OCI-LY1 (cell line): ENCODE results near the gene KCNIP4.

Source experiments
- H2AFZ ChIP-seq: fragments of 200-600 bp; sonication (generic), shearing (Covaris generic); 2 replicates; pipeline ENCODE4 v1.6.0; 2014; ENCODE audit warnings: antibody characterized with exemption, mild to moderate bottlenecking, low read length
- H3F3A ChIP-seq: fragments of 200-600 bp; sonication (generic), shearing (Covaris generic); 2 replicates; pipeline ENCODE4 v1.6.0; 2014; ENCODE audit warnings: mild to moderate bottlenecking, antibody characterized with exemption, low read length, moderate library complexity; ENCODE audit not compliant: insufficient read depth
- H3K27ac ChIP-seq: fragments of 200-600 bp; sonication (generic); 2 replicates; pipeline ENCODE4 v1.5.1; 2014; ENCODE audit warnings: low read length, mixed run types, mild to moderate bottlenecking, low read depth; ENCODE audit not compliant: poor library complexity, severe bottlenecking
- H3K27me3 ChIP-seq: fragments of 200-600 bp; sonication (generic); 2 replicates; pipeline ENCODE4 v1.6.0; 2014; ENCODE audit warnings: antibody characterized with exemption, mild to moderate bottlenecking, low read length, moderate library complexity; ENCODE audit not compliant: insufficient read depth
- H3K36me3 ChIP-seq: fragments of 200-600 bp; sonication (generic); 2 replicates; pipeline ENCODE4 v1.6.1; 2014; ENCODE audit warnings: mild to moderate bottlenecking, antibody characterized with exemption, low read length, moderate library complexity, mixed read lengths; ENCODE audit not compliant: insufficient read depth
- H3K4me1 ChIP-seq: fragments of 200-600 bp; sonication (generic); 2 replicates; pipeline ENCODE4 v1.5.1; 2014; ENCODE audit warnings: mild to moderate bottlenecking, low read length, moderate library complexity; ENCODE audit not compliant: insufficient read depth, severe bottlenecking
- H3K4me2 ChIP-seq: fragments of 200-600 bp; sonication (generic), shearing (Covaris generic); 2 replicates; pipeline ENCODE4 v1.6.1; 2014; ENCODE audit warnings: low read length
- H3K4me3 ChIP-seq: fragments of 200-600 bp; sonication (generic); 2 replicates; pipeline ENCODE4 v1.5.1; 2014; ENCODE audit warnings: low read length, low read depth, mild to moderate bottlenecking, mixed read lengths; ENCODE audit not compliant: poor library complexity, severe bottlenecking
- H3K79me2 ChIP-seq: fragments of 200-600 bp; shearing (Covaris generic); 2 replicates; pipeline ENCODE4 v1.6.1; 2016; ENCODE audit warnings: mixed run types, low read length, mixed read lengths; ENCODE audit not compliant: insufficient read depth
- H3K9ac ChIP-seq: fragments of 200-600 bp; sonication (generic), shearing (Covaris generic); 2 replicates; pipeline ENCODE4 v1.6.1; 2014; ENCODE audit warnings: mild to moderate bottlenecking, low read length, mixed read lengths
- H3K9me2 ChIP-seq: fragments of 200-600 bp; sonication (generic), shearing (Covaris generic); 2 replicates; pipeline ENCODE4 v1.6.1; 2014; ENCODE audit warnings: low read depth, mild to moderate bottlenecking, low read length, mixed read lengths
- H3K9me3 ChIP-seq: fragments of 200-600 bp; shearing (Covaris generic); 2 replicates; pipeline ENCODE4 v1.6.1; 2014; ENCODE audit warnings: low read length, mixed read lengths
- H4K20me1 ChIP-seq: fragments of 200-600 bp; sonication (generic), shearing (Covaris generic); 2 replicates; pipeline ENCODE4 v1.6.0; 2016; ENCODE audit warnings: mild to moderate bottlenecking, low read length; ENCODE audit not compliant: insufficient read depth
- EZH2 ChIP-seq: fragments of 200-600 bp; sonication (generic), shearing (Covaris generic); IDR thresholded peaks from 2 replicates; pipeline ENCODE4 v1.8.0; 2017; ENCODE audit warnings: borderline replicate concordance, mixed run types, mild to moderate bottlenecking, antibody characterized with exemption, low read length, moderate library complexity, mixed read lengths
- TF ChIP-seq, protein P1 (sequence below): fragments of 200-600 bp; sonication (generic), shearing (Covaris generic); IDR thresholded peaks from 2 replicates; pipeline ENCODE4 v1.5.1; 2017; ENCODE audit warnings: mild to moderate bottlenecking, antibody characterized with exemption, low read length, moderate library complexity, mixed read lengths

The KCNIP4 gene

DNA sequence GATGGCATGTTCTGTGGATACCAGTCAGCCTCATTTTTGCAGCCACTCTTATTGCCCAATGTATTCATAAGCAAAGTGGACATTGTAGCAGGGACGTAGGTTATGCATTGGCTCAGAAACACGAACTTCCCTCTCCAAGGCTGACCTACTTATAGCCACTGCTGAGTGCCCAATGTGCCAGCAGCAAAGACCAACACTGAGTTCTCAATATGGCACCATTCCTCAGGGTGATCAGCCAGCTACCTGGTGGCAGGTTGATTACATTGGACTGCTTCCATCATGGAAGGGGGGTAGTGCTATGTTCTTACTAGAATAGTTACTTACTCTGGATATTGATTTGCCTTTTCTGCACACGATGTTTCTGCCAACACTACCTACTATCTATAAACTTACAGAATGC is 306.9 kb downstream of the KCNIP4 start:
- Histone ChIP-seq H2AFZ (no peak overlapping the region), H3K4me1 (no peaks in the 10 kb centered on the region), H4K20me1 (no peaks in the 10 kb centered on the region), H3K27ac (no peak overlapping the region), H3K9me2 (no peaks in the 10 kb centered on the region), H3K9me3 (no peaks in the 10 kb centered on the region), H3F3A (no peaks in the 10 kb centered on the region), H3K79me2 (no peaks in the 10 kb centered on the region), H3K36me3 (no peaks in the 10 kb centered on the region), H3K4me3 (no peak overlapping the region), H3K9ac (no peak overlapping the region), H3K4me2 (no peak overlapping the region), H3K27me3 (no peaks in the 10 kb centered on the region)
- TF ChIP-seq EZH2, result no peak
- TF ChIP-seq, protein P1, sequence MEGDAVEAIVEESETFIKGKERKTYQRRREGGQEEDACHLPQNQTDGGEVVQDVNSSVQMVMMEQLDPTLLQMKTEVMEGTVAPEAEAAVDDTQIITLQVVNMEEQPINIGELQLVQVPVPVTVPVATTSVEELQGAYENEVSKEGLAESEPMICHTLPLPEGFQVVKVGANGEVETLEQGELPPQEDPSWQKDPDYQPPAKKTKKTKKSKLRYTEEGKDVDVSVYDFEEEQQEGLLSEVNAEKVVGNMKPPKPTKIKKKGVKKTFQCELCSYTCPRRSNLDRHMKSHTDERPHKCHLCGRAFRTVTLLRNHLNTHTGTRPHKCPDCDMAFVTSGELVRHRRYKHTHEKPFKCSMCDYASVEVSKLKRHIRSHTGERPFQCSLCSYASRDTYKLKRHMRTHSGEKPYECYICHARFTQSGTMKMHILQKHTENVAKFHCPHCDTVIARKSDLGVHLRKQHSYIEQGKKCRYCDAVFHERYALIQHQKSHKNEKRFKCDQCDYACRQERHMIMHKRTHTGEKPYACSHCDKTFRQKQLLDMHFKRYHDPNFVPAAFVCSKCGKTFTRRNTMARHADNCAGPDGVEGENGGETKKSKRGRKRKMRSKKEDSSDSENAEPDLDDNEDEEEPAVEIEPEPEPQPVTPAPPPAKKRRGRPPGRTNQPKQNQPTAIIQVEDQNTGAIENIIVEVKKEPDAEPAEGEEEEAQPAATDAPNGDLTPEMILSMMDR, result no peak

DNA sequence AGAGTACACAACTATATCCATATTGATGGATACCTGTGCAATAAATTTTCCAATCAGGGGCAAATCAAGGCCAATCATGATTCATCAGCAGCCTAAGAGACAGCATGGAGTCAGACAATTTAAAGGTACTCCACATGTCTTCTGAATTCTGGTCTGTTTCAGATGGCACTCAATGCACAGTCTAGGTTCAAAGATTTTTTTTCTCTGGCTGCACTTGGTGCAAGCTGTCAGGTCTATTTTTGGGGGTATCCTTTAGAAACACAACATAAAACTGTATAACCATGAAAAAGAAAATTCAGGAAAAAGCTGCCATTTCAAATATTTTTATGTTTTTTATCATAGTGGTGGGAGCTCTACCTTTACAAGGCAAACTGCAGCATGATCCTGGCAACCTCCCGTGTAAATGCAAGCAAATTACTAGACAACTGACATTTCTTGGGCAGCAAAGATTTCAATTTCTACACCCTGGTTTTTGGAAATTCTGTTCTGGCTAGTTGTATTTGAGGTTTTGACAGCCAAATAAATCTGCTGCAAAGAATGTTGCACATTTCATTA is 310.3 kb downstream of the KCNIP4 start:
- no peak overlapping the region for H3K4me3 ChIP-seq
- no peak overlapping the region for H3K4me2 ChIP-seq

DNA sequence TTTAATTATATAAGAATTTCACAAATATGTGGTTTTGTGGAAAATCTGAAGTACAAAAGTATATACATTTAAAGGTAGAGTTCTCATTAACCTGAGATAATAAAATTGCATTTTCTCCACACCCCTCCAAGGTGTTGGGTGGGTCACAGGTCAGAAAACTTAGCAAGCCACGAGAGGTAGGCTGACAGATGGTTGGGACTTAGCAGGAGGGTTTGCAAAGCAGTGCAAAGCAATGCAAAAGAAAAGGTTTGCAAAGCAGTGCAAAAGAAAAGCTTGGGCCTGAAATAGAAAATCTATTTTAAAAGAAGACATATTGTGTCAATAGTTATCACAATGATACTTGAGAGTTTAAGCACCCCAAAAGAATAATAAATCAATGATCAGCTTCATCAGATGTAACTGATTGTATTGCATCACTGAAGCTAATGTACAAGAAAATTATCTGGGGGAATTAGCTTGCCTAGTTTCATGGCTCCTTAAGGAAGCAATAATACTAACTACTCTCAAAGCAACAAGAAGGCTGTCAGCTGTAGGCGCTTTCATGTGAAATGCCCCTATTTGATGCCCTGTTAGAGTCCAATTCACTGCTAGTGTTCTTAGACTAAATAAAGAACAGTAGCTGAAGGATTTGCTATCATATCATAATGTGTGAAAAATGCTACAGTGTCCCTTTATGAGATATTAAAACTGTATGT is 319.5 kb downstream of the KCNIP4 start:
- Histone ChIP-seq H3K9me2 (no peaks in the 10 kb centered on the region), H4K20me1 (no peaks in the 10 kb centered on the region), H3K36me3 (no peaks in the 10 kb centered on the region), H3K79me2 (no peaks in the 10 kb centered on the region), H3K4me3 (no peak overlapping the region), H3K27ac (no peak overlapping the region), H3K4me1 (no peaks in the 10 kb centered on the region), H3K9me3 (no peaks in the 10 kb centered on the region), H3K27me3 (no peaks in the 10 kb centered on the region), H2AFZ (no peak overlapping the region), H3K9ac (no peak overlapping the region), H3F3A (no peaks in the 10 kb centered on the region), H3K4me2 (no peak overlapping the region)
- TF ChIP-seq, protein P1, result no peak
- TF ChIP-seq EZH2, result no peak

More for the DNA sequence above, 310.3 kb downstream of the KCNIP4 start:
- Histone ChIP-seq H3K27me3 (no peaks in the 10 kb centered on the region), H3K36me3 (no peaks in the 10 kb centered on the region), H3K9me3 (no peaks in the 10 kb centered on the region), H3K9ac (no peak overlapping the region), H3K9me2 (no peaks in the 10 kb centered on the region), H4K20me1 (no peaks in the 10 kb centered on the region), H3K27ac (no peak overlapping the region), H2AFZ (no peak overlapping the region), H3F3A (no peaks in the 10 kb centered on the region), H3K4me1 (no peaks in the 10 kb centered on the region), H3K79me2 (no peaks in the 10 kb centered on the region)
- no peak for TF ChIP-seq EZH2
- TF ChIP-seq, protein P1, result no peak
